SU-DHL-6 (cell line): ENCODE data around the gene NPEPL1.

Experiments
- EZH2phosphoT487 ChIP-seq: fragments of 200-600 bp; sonication (generic), shearing (Covaris generic); conservative IDR thresholded peaks from 2 replicates; pipeline ENCODE4 v1.6.1; 2018; ENCODE audit warnings: mild to moderate bottlenecking, antibody characterized with exemption, low read length, moderate library complexity, mixed read lengths
- TF ChIP-seq, protein P1 (sequence below): fragments of 200-600 bp; sonication (generic); IDR thresholded peaks from one replicate; pipeline ENCODE4 v1.5.1; 2017; ENCODE audit warnings: antibody characterized with exemption, mild to moderate bottlenecking, low read length, moderate library complexity; ENCODE audit not compliant: insufficient read depth, poor library complexity, severe bottlenecking

DNA sequence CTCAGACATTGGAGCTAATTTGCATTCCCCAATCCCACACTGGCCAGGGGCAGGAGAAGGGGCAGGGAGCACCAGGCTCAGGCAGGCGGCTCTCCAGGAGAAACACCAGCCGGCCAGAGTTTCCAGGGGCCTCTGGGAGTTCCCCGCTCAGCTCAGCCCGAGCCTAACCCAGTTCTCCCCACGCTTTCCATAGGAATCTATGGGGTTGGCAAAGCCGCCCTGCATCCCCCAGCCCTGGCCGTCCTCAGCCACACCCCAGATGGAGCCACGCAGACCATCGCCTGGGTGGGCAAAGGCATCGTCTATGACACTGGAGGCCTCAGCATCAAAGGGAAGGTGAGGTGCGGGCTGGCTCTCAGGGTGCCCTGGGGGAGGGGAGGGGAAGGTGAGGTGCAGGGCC, 8.2 kb downstream of the NPEPL1 start:
- TF ChIP-seq, protein P1, sequence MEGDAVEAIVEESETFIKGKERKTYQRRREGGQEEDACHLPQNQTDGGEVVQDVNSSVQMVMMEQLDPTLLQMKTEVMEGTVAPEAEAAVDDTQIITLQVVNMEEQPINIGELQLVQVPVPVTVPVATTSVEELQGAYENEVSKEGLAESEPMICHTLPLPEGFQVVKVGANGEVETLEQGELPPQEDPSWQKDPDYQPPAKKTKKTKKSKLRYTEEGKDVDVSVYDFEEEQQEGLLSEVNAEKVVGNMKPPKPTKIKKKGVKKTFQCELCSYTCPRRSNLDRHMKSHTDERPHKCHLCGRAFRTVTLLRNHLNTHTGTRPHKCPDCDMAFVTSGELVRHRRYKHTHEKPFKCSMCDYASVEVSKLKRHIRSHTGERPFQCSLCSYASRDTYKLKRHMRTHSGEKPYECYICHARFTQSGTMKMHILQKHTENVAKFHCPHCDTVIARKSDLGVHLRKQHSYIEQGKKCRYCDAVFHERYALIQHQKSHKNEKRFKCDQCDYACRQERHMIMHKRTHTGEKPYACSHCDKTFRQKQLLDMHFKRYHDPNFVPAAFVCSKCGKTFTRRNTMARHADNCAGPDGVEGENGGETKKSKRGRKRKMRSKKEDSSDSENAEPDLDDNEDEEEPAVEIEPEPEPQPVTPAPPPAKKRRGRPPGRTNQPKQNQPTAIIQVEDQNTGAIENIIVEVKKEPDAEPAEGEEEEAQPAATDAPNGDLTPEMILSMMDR = no peak
- TF ChIP-seq EZH2phosphoT487 = no peak
